Measurements from ENCODE around the gene CHMP4B.

The CHMP4B gene

DNA sequence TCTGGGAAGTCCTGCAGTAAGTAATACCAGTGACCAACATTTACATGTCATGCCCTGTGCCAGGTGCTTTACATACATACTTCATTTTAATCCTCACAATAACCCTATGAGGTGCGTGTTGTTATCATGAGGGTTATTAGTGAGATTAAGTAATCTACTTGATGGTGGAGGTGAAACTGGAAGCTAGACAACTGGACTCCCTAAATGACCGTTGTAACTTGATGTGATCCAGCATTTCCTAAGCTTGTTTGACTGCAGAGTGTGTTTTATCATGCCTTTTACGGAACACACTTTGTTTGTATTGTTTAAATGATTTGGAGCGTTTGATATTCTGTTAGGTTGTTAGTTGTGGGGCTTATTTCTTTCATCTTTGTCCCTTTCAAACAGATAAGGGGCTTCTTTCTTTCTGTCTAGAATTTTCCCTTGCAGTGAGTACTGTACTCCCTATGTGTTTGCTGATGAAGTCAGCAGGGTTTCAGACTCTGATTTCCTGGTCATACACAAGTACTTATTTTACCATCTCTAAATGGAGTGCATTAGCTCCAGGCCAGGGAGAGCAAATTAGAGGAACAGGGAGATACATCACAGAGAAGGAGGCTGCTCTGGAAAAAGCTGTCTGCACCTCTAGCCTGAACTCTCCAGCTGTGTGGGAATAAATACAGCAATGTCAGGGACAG lies 29.7 kb downstream of the CHMP4B start:
- TF ChIP-seq CTCF (IDR thresholded peaks at IDR 0.05; ENCODE audit: low read depth, low read length), result no peak
- no peak for TF ChIP-seq MYC (IDR thresholded peaks at IDR 0.05; ENCODE audit: low read depth, low read length)
- TF ChIP-seq POLR2A (IDR thresholded peaks at IDR 0.05; ENCODE audit: extremely low read depth, insufficient read length), result no peak
- TF ChIP-seq, protein P1, sequence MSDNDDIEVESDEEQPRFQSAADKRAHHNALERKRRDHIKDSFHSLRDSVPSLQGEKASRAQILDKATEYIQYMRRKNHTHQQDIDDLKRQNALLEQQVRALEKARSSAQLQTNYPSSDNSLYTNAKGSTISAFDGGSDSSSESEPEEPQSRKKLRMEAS (IDR thresholded peaks at IDR 0.05; ENCODE audit: low read depth, low read length), result no peak
- DNase-seq (ENCODE audit: low read depth), result no peak
- no peak overlapping the region for H3K4me3 ChIP-seq (ENCODE audit: low read depth, low read length)

DNA sequence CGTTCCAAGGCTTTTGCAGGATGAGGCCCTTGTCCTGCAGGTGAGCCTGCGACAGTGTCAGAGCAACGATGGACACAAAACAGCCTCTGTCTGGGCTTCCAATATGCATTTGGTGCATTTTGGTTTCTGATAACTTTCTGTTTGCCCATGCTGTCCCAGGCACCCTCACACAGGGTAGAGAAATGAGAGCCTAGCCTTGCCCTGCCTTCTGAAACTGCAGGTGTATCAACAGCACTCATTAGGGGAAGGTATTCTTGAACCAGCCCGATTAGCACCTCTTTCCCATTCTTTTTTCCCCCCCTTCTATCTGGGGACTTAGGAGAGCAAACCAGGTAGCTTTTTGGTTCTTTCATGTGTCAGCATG lies 30.3 kb downstream of the CHMP4B start:
- no peak for DNase-seq (ENCODE audit: low read depth)
- H3K4me3 ChIP-seq (ENCODE audit: low read depth, low read length), result no peak overlapping the region
- TF ChIP-seq MYC (IDR thresholded peaks at IDR 0.05; ENCODE audit: low read depth, low read length) (no peak), POLR2A (IDR thresholded peaks at IDR 0.05; ENCODE audit: extremely low read depth, insufficient read length) (no peak), CTCF (IDR thresholded peaks at IDR 0.05; ENCODE audit: low read depth, low read length) (no peak)
- TF ChIP-seq, protein P1 (IDR thresholded peaks at IDR 0.05; ENCODE audit: low read depth, low read length), result no peak

- TF ChIP-seq POLR2A (IDR thresholded peaks at IDR 0.05; ENCODE audit: extremely low read depth, insufficient read length) (no peak), CTCF (IDR thresholded peaks at IDR 0.05; ENCODE audit: low read depth, low read length) (no peak), MYC (IDR thresholded peaks at IDR 0.05; ENCODE audit: low read depth, low read length) (no peak)
- TF ChIP-seq, protein P1 (IDR thresholded peaks at IDR 0.05; ENCODE audit: low read depth, low read length), result no peak
- H3K4me3 ChIP-seq (ENCODE audit: low read depth, low read length), result no peak overlapping the region
- DNase-seq (ENCODE audit: low read depth), result no peak
Measured at GRCh38 chr20:33842346-33842745, 31.2 kb downstream of the CHMP4B start.

DNA sequence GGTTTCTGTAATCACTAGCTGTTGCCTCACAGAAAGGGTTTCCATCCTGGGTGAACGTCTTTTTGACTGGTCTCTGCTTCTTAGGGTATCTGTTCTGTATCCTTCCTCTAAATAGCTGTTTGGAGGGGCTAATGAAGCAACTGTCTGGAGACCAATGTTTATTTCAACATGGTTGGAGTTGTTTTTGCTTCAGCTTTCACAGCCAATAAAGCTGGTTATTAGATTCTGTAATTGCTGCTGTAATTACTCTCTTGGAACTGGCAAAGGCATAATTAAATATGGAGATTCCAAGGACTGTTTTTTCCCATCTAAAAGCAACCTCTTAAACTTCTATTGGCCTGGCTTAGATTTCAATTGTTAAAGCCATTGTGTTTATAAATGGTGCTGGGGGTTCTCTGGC lies 31.9 kb downstream of the CHMP4B start:
- no peak for TF ChIP-seq MYC (IDR thresholded peaks at IDR 0.05; ENCODE audit: low read depth, low read length)
- no peak for TF ChIP-seq CTCF (IDR thresholded peaks at IDR 0.05; ENCODE audit: low read depth, low read length)
- TF ChIP-seq POLR2A (IDR thresholded peaks at IDR 0.05; ENCODE audit: extremely low read depth, insufficient read length), result no peak
- TF ChIP-seq, protein P1 (IDR thresholded peaks at IDR 0.05; ENCODE audit: low read depth, low read length), result no peak
- no peak overlapping the region for H3K4me3 ChIP-seq (ENCODE audit: low read depth, low read length)
- DNase-seq (ENCODE audit: low read depth), result no peak

DNA sequence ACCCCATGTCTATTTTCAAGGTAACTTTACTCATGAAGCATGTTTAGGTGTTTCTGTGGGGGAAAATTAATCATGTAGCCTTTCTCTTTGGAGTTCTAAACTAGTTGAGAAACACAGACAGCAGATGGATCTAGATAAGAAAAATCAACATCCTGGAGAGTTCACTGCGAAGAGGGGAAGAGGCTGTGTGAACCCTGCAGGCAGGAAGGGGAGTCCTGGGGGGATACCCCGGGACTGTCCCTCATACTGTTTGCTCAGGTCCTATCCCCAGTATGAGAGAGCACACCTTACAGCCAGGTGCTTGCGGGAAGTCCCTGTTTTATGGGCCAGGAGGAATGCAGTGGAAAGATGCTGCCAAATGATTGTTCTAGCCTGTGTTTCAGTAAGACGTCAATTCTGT lies 32.7 kb downstream of the CHMP4B start:
- TF ChIP-seq, protein P1 (IDR thresholded peaks at IDR 0.05; ENCODE audit: low read depth, low read length), result no peak
- no peak for TF ChIP-seq MYC (IDR thresholded peaks at IDR 0.05; ENCODE audit: low read depth, low read length)
- no peak for TF ChIP-seq POLR2A (IDR thresholded peaks at IDR 0.05; ENCODE audit: extremely low read depth, insufficient read length)
- no peak for TF ChIP-seq CTCF (IDR thresholded peaks at IDR 0.05; ENCODE audit: low read depth, low read length)
- DNase-seq (ENCODE audit: low read depth), result no peak
- no peak overlapping the region for H3K4me3 ChIP-seq (ENCODE audit: low read depth, low read length)
